ENCODE data around the gene TRIM22. TPM values are rescaled to one million over a fixed set of nuclear protein-coding genes. Genes with fewer than 3 reads are reported as not detected.
A peak's percentile ranks its signal among the peaks of the same experiment; 100 is the strongest.

TRIM22 gene
- total and polyA plus RNA-seq, 4 experiments from 2014 or later: 187 to 353 (median 270) TPM

DNA sequence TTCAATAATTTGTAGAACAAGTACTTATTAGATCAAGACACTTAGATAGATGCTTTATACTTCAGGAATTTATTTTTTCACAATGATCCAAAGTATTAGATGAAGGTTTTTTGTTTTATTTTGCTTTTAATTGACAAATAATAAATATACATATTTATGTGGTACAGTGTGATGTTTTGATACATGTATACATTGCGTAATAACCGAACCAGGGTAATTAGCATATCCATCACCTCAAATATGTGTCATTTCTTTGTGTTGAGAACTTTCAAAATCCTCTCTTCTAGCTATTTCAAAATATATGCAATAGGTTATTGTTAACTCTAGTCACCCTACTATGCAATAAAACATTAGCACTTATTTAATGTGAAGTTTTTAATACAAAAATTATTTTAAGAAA is 26.1 kb upstream of the TRIM22 start:
- ChIA-PET CTCF (ENCODE audit: partially characterized antibody) (no interaction called here), POLR2A (ENCODE audit: partially characterized antibody) (no interaction called here)
- Histone ChIP-seq H3K9me3 (ENCODE audit: control insufficient read depth in 1 of 2, low read length in 2 of 2) (no peaks in the 10 kb centered on the region), H3K4me1 (ENCODE audit: insufficient read depth, low read length) (no peaks in the 10 kb centered on the region), H3K27me3 (ENCODE audit: insufficient read depth, low read length) (no peaks in the 10 kb centered on the region), H3K36me3 (ENCODE audit: insufficient read depth, low read length) (peaks cover 16% of the 10 kb centered on the region), H3K4me3 (ENCODE audit: low read length in 2 of 2) (no peak overlapping the region), H3K27ac (ENCODE audit: low read depth, low read length) (no peak overlapping the region)
- H3K36me3 Mint-ChIP-seq: peaks cover 28 to 29% of the 10 kb centered on the region in 2 donors
- H3K4me1 Mint-ChIP-seq: peaks cover 0 to 1% (median 0%) of the 10 kb centered on the region in 4 donors
- H3K27ac Mint-ChIP-seq: no peak overlapping the region
- H3K4me3 Mint-ChIP-seq: no peak overlapping the region
- H3K27me3 Mint-ChIP-seq: no peaks in the 10 kb centered on the region
- peaks cover 0 to 3% (median 0%) of the 10 kb centered on the region in 8 donors for H3K9me3 Mint-ChIP-seq
- DNase-seq: no peak
- intact Hi-C loops (cut with micrococcal nuclease): no loop called here

DNA sequence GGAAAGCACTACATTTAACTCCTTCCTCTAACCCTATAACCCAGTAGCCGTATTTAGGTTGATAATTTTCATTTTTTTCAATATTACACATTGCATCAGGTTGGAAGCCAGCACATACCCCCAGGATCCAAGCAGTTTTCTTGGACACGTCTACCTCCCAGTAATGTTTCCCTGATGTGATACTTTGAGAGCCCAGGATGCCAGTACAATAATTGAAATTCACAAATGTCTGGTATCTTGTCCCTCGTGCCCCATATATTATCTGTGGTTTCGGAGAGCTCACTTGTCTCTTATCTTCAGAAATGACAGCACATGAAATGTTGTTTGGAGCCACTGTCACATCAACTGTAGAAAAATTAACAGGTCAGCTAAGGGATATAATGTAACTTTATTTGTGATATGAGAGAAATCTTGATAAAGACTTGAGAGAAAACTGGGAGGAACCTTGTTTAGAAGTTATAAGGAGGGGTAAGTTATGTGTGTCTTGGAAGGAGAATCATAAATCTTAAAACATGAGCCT is 24.5 kb upstream of the TRIM22 start:
- POLR2A ChIA-PET (ENCODE audit: partially characterized antibody): no interaction called here
- intact Hi-C loops (cut with micrococcal nuclease): no loop called here
- Mint-ChIP-seq H3K4me3 (no peak overlapping the region), H3K27me3 (no peaks in the 10 kb centered on the region), H3K27ac (peak overlapping the region in 3 of 7 donors; percentile 27 to 51 (median 38)), H3K36me3 (peaks cover 29 to 32% of the 10 kb centered on the region in 2 donors), H3K4me1 (peaks cover 0 to 1% (median 0%) of the 10 kb centered on the region in 4 donors), H3K9me3 (peaks cover 0 to 2% (median 0%) of the 10 kb centered on the region in 8 donors)
- no peaks in the 10 kb centered on the region for H3K9me3 ChIP-seq (ENCODE audit: control insufficient read depth in 1 of 2, low read length in 2 of 2)
- DNase-seq: no peak
- no peak overlapping the region for H3K27ac ChIP-seq (ENCODE audit: low read depth, low read length)
- peaks cover 22% of the 10 kb centered on the region for H3K36me3 ChIP-seq (ENCODE audit: insufficient read depth, low read length)
- H3K27me3 ChIP-seq (ENCODE audit: insufficient read depth, low read length): no peaks in the 10 kb centered on the region
- H3K4me1 ChIP-seq (ENCODE audit: insufficient read depth, low read length): no peaks in the 10 kb centered on the region
- CTCF ChIA-PET (ENCODE audit: partially characterized antibody): interaction anchor here (1.0 to 1.5 kb wide), 2 partner anchors 18 to 49 kb away, joined by 3 read pairs; no protein-coding TSS in a partner anchor
- no peak overlapping the region for H3K4me3 ChIP-seq (ENCODE audit: low read length in 2 of 2)

DNA sequence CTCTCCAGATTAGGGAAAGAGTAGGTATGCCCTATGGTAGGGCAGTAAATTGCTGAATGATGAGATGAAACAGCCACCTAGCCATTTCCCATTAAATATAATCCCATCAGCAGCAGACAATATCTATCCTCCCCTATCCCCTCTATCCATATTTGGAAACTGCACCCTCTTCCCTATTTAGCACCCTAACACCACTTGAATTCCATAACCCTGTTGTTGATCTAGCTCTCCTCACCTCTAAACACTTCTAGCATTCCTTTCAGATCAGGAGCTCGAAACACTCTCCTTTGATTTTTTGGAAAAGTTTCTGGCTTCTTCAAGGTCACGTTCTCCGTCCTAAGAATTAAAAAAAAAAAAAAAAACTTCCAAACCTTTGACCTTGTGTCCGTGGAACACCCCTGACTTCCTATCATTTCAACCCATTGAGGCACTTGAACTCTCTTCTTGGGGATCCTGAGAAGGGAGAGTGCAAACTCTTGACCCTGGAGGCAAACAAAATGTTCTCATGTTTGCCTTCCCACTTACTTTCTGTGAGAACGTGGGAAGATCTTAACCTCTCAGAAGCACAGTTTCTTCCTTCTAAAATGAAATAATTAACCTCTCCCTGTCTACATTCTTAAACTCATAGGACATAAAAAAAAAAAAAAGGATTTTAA is 23.7 kb upstream of the TRIM22 start:
- Histone ChIP-seq H3K27ac (ENCODE audit: low read depth, low read length) (no peak overlapping the region), H3K27me3 (ENCODE audit: insufficient read depth, low read length) (no peaks in the 10 kb centered on the region), H3K4me1 (ENCODE audit: insufficient read depth, low read length) (no peaks in the 10 kb centered on the region), H3K36me3 (ENCODE audit: insufficient read depth, low read length) (peaks cover 22% of the 10 kb centered on the region), H3K4me3 (ENCODE audit: low read length in 2 of 2) (no peak overlapping the region), H3K9me3 (ENCODE audit: control insufficient read depth in 1 of 2, low read length in 2 of 2) (no peaks in the 10 kb centered on the region)
- no peak for DNase-seq
- no peak overlapping the region for H3K4me3 Mint-ChIP-seq
- no peaks in the 10 kb centered on the region for H3K9me3 Mint-ChIP-seq
- ChIA-PET POLR2A (ENCODE audit: partially characterized antibody) (no interaction called here), CTCF (ENCODE audit: partially characterized antibody) (no interaction called here)
- no peaks in the 10 kb centered on the region for H3K27me3 Mint-ChIP-seq
- H3K4me1 Mint-ChIP-seq: peaks cover 0 to 1% (median 0%) of the 10 kb centered on the region in 4 donors
- H3K36me3 Mint-ChIP-seq: peaks cover 29 to 32% of the 10 kb centered on the region in 2 donors
- intact Hi-C loops (cut with micrococcal nuclease): no loop called here
- peak overlapping the region in 2 of 7 donors; percentile 10 to 49 for H3K27ac Mint-ChIP-seq

DNA sequence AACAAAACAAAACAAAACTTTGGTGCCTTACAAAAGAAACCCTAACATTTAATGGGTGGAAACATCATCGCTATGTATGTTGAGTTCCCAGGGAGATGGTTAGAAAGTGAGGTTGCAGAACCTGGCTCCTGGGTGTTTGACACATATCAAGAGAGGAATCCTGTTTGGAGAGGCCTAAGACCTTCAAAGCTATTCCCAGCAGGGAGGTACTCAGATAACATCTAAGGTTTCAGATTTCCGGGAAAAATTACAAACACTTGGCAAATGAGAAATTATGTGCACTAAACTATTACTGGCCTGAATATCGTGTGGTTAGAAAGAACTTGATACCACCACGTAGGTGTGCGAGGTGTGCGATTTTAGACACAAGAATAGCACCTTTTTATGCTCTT is 23.2 kb upstream of the TRIM22 start:
- intact Hi-C loops (cut with micrococcal nuclease): no loop called here
- Mint-ChIP-seq H3K9me3 (no peaks in the 10 kb centered on the region), H3K36me3 (peaks cover 26 to 29% of the 10 kb centered on the region in 2 donors), H3K4me1 (peaks cover 0 to 1% (median 0%) of the 10 kb centered on the region in 4 donors), H3K27me3 (no peaks in the 10 kb centered on the region), H3K27ac (peak overlapping the region in 4 of 7 donors; percentile 7 to 64 (median 20)), H3K4me3 (no peak overlapping the region)
- CTCF ChIA-PET (ENCODE audit: partially characterized antibody): no interaction called here
- Histone ChIP-seq H3K27ac (ENCODE audit: low read depth, low read length) (no peak overlapping the region), H3K27me3 (ENCODE audit: insufficient read depth, low read length) (no peaks in the 10 kb centered on the region), H3K9me3 (ENCODE audit: control insufficient read depth in 1 of 2, low read length in 2 of 2) (no peaks in the 10 kb centered on the region), H3K36me3 (ENCODE audit: insufficient read depth, low read length) (peaks cover 22% of the 10 kb centered on the region), H3K4me3 (ENCODE audit: low read length in 2 of 2) (no peak overlapping the region), H3K4me1 (ENCODE audit: insufficient read depth, low read length) (no peaks in the 10 kb centered on the region)
- no peak for DNase-seq
- POLR2A ChIA-PET (ENCODE audit: partially characterized antibody): no interaction called here

GRCh38 chr11:5671831-5672230 is 17.8 kb upstream of the TRIM22 start:
- intact Hi-C loops (cut with micrococcal nuclease): no loop called here
- Histone ChIP-seq H3K4me1 (ENCODE audit: insufficient read depth, low read length) (peaks cover 5% of the 10 kb centered on the region), H3K27ac (ENCODE audit: low read depth, low read length) (no peak overlapping the region), H3K27me3 (ENCODE audit: insufficient read depth, low read length) (no peaks in the 10 kb centered on the region), H3K4me3 (ENCODE audit: low read length in 2 of 2) (no peak overlapping the region), H3K9me3 (ENCODE audit: control insufficient read depth in 1 of 2, low read length in 2 of 2) (no peaks in the 10 kb centered on the region), H3K36me3 (ENCODE audit: insufficient read depth, low read length) (peaks cover 6% of the 10 kb centered on the region)
- Mint-ChIP-seq H3K36me3 (peaks cover 8 to 32% of the 10 kb centered on the region in 2 donors), H3K27ac (no peak overlapping the region), H3K4me1 (peaks cover 0 to 12% (median 11%) of the 10 kb centered on the region in 4 donors), H3K4me3 (no peak overlapping the region), H3K9me3 (no peaks in the 10 kb centered on the region), H3K27me3 (no peaks in the 10 kb centered on the region)
- POLR2A ChIA-PET (ENCODE audit: partially characterized antibody): no interaction called here
- CTCF ChIA-PET (ENCODE audit: partially characterized antibody): no interaction called here
- no peak for DNase-seq

DNA sequence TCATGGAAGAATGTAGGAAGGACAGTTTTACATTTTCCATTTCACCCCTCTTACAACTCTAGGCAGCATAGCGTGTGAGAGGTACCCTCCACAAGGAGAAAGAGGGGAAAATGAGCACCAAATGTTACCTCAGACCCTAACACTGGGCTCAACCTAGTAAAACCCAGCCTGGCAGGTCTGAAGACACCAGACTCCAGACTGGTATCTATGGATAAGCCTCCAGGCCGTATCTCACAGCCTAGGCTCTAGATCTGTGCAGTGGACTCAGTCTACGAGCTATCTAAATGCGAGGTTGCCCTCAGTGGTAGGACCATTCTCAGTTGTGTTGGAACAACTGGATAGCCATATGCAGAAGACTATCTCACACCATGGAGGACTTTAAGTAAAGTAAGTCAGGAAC is 15.2 kb upstream of the TRIM22 start:
- H3K27ac ChIP-seq (ENCODE audit: low read depth, low read length): no peak overlapping the region
- POLR2A ChIA-PET (ENCODE audit: partially characterized antibody): no interaction called here
- Mint-ChIP-seq H3K36me3 (peaks cover 22 to 45% of the 10 kb centered on the region in 2 donors), H3K4me1 (peaks cover 3 to 20% (median 18%) of the 10 kb centered on the region in 4 donors), H3K4me3 (peak overlapping the region in 1 of 8 donors; percentile 35), H3K27me3 (no peaks in the 10 kb centered on the region), H3K9me3 (no peaks in the 10 kb centered on the region), H3K27ac (peak overlapping the region in 5 of 7 donors; percentile 1 to 50 (median 38))
- peaks cover 5% of the 10 kb centered on the region for H3K4me1 ChIP-seq (ENCODE audit: insufficient read depth, low read length)
- intact Hi-C loops (cut with micrococcal nuclease): no loop called here
- no peaks in the 10 kb centered on the region for H3K27me3 ChIP-seq (ENCODE audit: insufficient read depth, low read length)
- H3K4me3 ChIP-seq (ENCODE audit: low read length in 2 of 2): no peak overlapping the region
- CTCF ChIA-PET (ENCODE audit: partially characterized antibody): interaction anchor here (0.8 kb wide), 1 partner anchor 136 kb away, joined by 3 read pairs; no protein-coding TSS in a partner anchor
- H3K36me3 ChIP-seq (ENCODE audit: insufficient read depth, low read length): peaks cover 19% of the 10 kb centered on the region
- no peaks in the 10 kb centered on the region for H3K9me3 ChIP-seq (ENCODE audit: control insufficient read depth in 1 of 2, low read length in 2 of 2)
- DNase-seq: no peak

DNA sequence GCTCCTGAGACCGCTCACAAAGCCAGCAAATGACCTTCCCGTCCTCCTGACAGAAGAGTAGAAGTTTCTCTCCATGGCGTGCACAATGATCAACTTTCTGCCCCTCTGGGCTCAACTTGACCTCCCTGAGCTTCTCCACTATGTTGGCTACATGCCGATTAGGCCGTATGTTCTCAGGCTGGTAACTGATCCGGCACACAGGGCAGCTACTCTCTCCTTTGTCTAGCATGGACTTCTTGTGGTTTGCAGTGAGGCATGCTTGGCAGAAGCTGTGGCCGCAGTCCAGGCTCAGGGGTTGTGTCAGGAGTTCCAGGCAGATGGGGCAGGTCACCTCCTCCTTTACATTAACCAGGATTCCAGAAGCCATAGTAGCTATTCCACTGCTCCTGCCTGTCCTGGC is 9.8 kb upstream of the TRIM22 start:
- CTCF ChIA-PET (ENCODE audit: partially characterized antibody): no interaction called here
- Histone ChIP-seq H3K36me3 (ENCODE audit: insufficient read depth, low read length) (peaks cover 20% of the 10 kb centered on the region), H3K4me3 (ENCODE audit: low read length in 2 of 2) (no peak overlapping the region), H3K27ac (ENCODE audit: low read depth, low read length) (no peak overlapping the region), H3K4me1 (ENCODE audit: insufficient read depth, low read length) (peaks cover 4% of the 10 kb centered on the region), H3K27me3 (ENCODE audit: insufficient read depth, low read length) (no peaks in the 10 kb centered on the region), H3K9me3 (ENCODE audit: control insufficient read depth in 1 of 2, low read length in 2 of 2) (no peaks in the 10 kb centered on the region)
- H3K9me3 Mint-ChIP-seq: no peaks in the 10 kb centered on the region
- H3K27me3 Mint-ChIP-seq: no peaks in the 10 kb centered on the region
- peaks cover 29 to 46% (median 35%) of the 10 kb centered on the region in 4 donors for H3K4me1 Mint-ChIP-seq
- no peak for DNase-seq
- intact Hi-C loops (cut with micrococcal nuclease): loop anchor here (5.0 to 10.0 kb wide), 2 partner anchors 555 to 1073 kb away; partner anchors contain the start of genes CNGA4, FHIP1B and TRIM68
- POLR2A ChIA-PET (ENCODE audit: partially characterized antibody): no interaction called here
- peaks cover 38 to 43% of the 10 kb centered on the region in 2 donors for H3K36me3 Mint-ChIP-seq
- H3K4me3 Mint-ChIP-seq: no peak overlapping the region
- H3K27ac Mint-ChIP-seq: peak overlapping the region in 4 of 7 donors; percentile 14 to 76 (median 52)
